Motor neuron (in vitro differentiated cells): ENCODE data around the gene ZNF467. TPM values are rescaled to one million over a fixed set of nuclear protein-coding genes. Genes with fewer than 3 reads are reported as not detected.

ENCODE experiments used
- ATAC-seq, 8 experiments: fragments of 200-7000 bp; cut with Tn5 transposase; replicated peaks in 6 of 8; 2 replicates each; pipeline ENCODE4 v1.8.0; 2021; ENCODE audit warnings: mild to moderate bottlenecking in 8 of 8, moderate library complexity in 8 of 8
- H3K27ac ChIP-seq, 2 donors: fragments of 250-450 bp; sonication (Bioruptor Pico); 2 replicates each; pipeline ENCODE4 v1.9.0; 2021; ENCODE audit warnings: antibody characterized with exemption in 2 of 2, mild to moderate bottlenecking in 2 of 2, moderate library complexity in 1 of 2
- H3K4me1 ChIP-seq, 2 donors: fragments of 250-450 bp; sonication (Bioruptor Pico); replicated peaks in 1 of 2; 2 replicates each; pipeline ENCODE4 v1.6.1; 2021; ENCODE audit warnings: antibody characterized with exemption in 2 of 2, mild to moderate bottlenecking in 2 of 2, moderate library complexity in 1 of 2
- H3K4me3 ChIP-seq, 5 donors: fragments of 250-450 bp; sonication (Bioruptor Pico); 2 replicates each; pipeline ENCODE4 v1.9.0; 2021; ENCODE audit warnings: antibody characterized with exemption in 5 of 5, mild to moderate bottlenecking in 5 of 5, moderate library complexity in 4 of 5
- WGBS, 10 experiments: fragments of 450-650 bp; shearing (Covaris generic); methylation state at CpG; one replicate each; pipeline ENCODE4 v1.0.0; 2022; 5-methylcytosine and 5-hydroxymethylcytosine counted together
- in situ Hi-C, 9 experiments: fragments of 400-800 bp; cut with MboI; loops; one replicate each; pipeline ENCODE4 v1.15.0; 2021; ENCODE audit warnings: low sequenced_read_pairs in 9 of 9, low pct_unique_long_range_greater_than_20kb in 2 of 9; ENCODE audit not compliant: unreplicated experiment in 9 of 9
- total RNA-seq, 8 experiments: library from RNA; unstranded; fragments of 300-600 nt; gene quantifications; 2 replicates each; pipeline versions ENCODE4 v1.2.3 to v1.2.4, GENCODE V29; 2022

The ZNF467 gene
- total RNA-seq, 8 experiments from 2014 or later, result 0.71 to 7.7 (median 5.1) TPM

GRCh38 chr7:149760538-149760937, 12.8 kb downstream of the ZNF467 start:
- no peak for ATAC-seq
- Histone ChIP-seq H3K4me3 (no peak overlapping the region), H3K27ac (no peak overlapping the region), H3K4me1 (peaks cover 0 to 9% of the 10 kb centered on the region in 2 donors)
- 3 to 96% (median 75%) methylated on average over 2 to 6 of the region's 6 CpGs; no CpG with 5 or more reads in 1 of the 10 experiments for WGBS, 10 experiments
- in situ Hi-C loops, result loop anchor here in 1 of 9 experiments (25.0 kb wide), 1 partner anchor 98 kb away; no protein-coding TSS in a partner anchor

GRCh38 chr7:149759093-149759860, 14.1 kb downstream of the ZNF467 start:
- Histone ChIP-seq H3K4me1 (no peaks in the 10 kb centered on the region), H3K27ac (no peak overlapping the region), H3K4me3 (no peak overlapping the region)
- in situ Hi-C loops, result loop anchor here in 1 of 9 experiments (25.0 kb wide), 1 partner anchor 97 kb away; no protein-coding TSS in a partner anchor
- 18 to 100% (median 58%) methylated on average over 1 to 9 of the region's 12 CpGs for WGBS, 10 experiments
- ATAC-seq, result peak in 3 of 8 experiments; percentile 72 to 75 (median 75)

GRCh38 chr7:149753375-149754233, 19.8 kb downstream of the ZNF467 start:
- WGBS, 10 experiments, result 0 to 72% (median 36%) methylated on average over 1 to 11 of the region's 20 CpGs; no CpG with 5 or more reads in 2 of the 10 experiments
- ATAC-seq, result peak; percentile 51 to 86 (median 68)

DNA sequence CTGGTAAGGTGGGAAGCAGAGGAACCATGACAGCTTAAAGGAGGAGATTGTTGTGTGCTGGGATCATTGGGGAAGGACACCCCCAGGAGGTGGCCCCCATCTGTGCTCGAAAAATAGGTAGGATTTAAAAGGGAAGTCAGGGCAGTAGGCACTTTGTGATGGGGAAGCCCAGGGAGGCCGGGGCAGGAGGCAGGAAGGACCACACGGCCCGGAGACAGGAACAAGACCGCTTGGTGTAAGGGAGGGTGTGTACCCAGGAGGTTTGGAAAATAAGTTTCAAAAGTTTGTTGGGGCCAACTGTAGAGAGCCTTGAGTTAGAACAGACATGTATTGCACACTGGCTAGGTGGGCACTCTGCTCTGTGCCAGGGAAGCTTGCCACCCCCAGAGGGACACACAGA, 20.7 kb downstream of the ZNF467 start:
- in situ Hi-C loops, result loop anchor here in 1 of 9 experiments (25.0 kb wide), 1 partner anchor 90 kb away; no protein-coding TSS in a partner anchor
- WGBS, 10 experiments, result 0 to 100% (median 67%) methylated on average over 1 to 4 of the region's 5 CpGs; no CpG with 5 or more reads in 2 of the 10 experiments
- ATAC-seq, result no peak
- H3K27ac ChIP-seq, result no peak overlapping the region
- peaks cover 7 to 15% of the 10 kb centered on the region in 2 donors for H3K4me1 ChIP-seq
- no peak overlapping the region for H3K4me3 ChIP-seq

More at GRCh38 chr7:149753375-149754233, 19.8 kb downstream of the ZNF467 start:
- H3K27ac ChIP-seq, result no peak overlapping the region
- H3K4me1 ChIP-seq, result peaks cover 7 to 15% of the 10 kb centered on the region in 2 donors
- no peak overlapping the region for H3K4me3 ChIP-seq
- in situ Hi-C loops, result loop anchor here in 1 of 9 experiments (25.0 kb wide), 1 partner anchor 91 kb away; no protein-coding TSS in a partner anchor

- in situ Hi-C loops, result loop anchor here in 1 of 9 experiments (25.0 kb wide), 1 partner anchor 89 kb away; no protein-coding TSS in a partner anchor
- Histone ChIP-seq H3K4me1 (peaks cover 7 to 15% of the 10 kb centered on the region in 2 donors), H3K27ac (peak overlapping the region in 1 of 2 donors; percentile 40), H3K4me3 (no peak overlapping the region)
- peak in 5 of 8 experiments; percentile 72 to 84 (median 75) for ATAC-seq
- WGBS, 10 experiments, result 49 to 57% (median 50%) methylated on average over 2 to 4 of the region's 8 CpGs; no CpG with 5 or more reads in 7 of the 10 experiments
Observed at GRCh38 chr7:149751043-149751775, 22.2 kb downstream of the ZNF467 start.

- in situ Hi-C loops, result loop anchor here in 1 of 9 experiments (25.0 kb wide), 1 partner anchor 88 kb away; no protein-coding TSS in a partner anchor
- ATAC-seq, result no peak
- 28 to 100% (median 89%) methylated on average over 3 to 9 of the region's 9 CpGs for WGBS, 10 experiments
- no peak overlapping the region for H3K27ac ChIP-seq
- H3K4me3 ChIP-seq, result no peak overlapping the region
- peaks cover 7 to 15% of the 10 kb centered on the region in 2 donors for H3K4me1 ChIP-seq
Observed at GRCh38 chr7:149750122-149750845, 23.1 kb downstream of the ZNF467 start.

GRCh38 chr7:149748076-149748874, 25.1 kb downstream of the ZNF467 start:
- H3K4me1 ChIP-seq, result peaks cover 4 to 9% of the 10 kb centered on the region in 2 donors
- in situ Hi-C loops, result no loop called here
- WGBS, 10 experiments, result 0 to 80% (median 56%) methylated on average over 1 to 9 of the region's 9 CpGs; no CpG with 5 or more reads in 1 of the 10 experiments
- no peak overlapping the region for H3K27ac ChIP-seq
- H3K4me3 ChIP-seq, result no peak overlapping the region
- ATAC-seq, result no peak

DNA sequence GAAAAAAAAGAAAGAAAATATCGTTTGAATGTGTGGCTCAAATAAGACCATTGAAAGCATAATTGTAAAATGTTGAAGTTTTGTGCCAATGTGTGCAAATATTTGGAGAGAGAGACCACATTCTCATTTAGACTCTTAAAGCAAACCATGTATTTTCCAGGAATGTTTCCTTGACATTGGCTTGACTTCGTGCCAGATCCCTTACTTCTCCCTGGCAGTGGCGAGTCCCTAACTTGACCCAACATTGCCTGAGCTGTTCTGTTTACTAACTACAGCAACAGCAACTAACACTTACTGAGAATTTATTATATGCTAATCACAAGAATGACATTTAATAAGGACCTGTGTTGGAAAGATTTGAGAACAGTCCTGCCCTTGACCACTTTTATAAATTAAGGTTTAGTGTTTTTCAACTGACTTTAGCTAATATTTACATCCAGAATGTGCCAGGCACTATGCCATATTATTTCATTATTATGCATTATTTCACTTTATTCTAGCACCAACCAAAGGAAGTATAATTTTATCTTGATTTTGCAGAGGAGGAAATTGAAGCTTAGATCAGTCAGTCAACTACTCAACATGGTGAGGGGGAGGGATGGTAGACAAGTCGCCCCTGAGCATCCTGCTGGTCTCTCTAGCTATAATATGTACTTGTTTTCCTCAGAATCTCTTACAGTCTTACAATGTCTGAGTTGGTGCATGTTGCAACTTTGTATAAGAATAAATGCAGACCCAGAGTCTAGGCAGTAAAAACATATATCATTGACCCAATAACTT, 29.7 kb downstream of the ZNF467 start:
- 0 to 89% (median 48%) methylated on average over 1 to 4 of the region's 4 CpGs for WGBS, 10 experiments
- no peak for ATAC-seq
- no peak overlapping the region for H3K27ac ChIP-seq
- in situ Hi-C loops, result no loop called here
- peaks cover 0 to 6% of the 10 kb centered on the region in 2 donors for H3K4me1 ChIP-seq
- H3K4me3 ChIP-seq, result no peak overlapping the region

DNA sequence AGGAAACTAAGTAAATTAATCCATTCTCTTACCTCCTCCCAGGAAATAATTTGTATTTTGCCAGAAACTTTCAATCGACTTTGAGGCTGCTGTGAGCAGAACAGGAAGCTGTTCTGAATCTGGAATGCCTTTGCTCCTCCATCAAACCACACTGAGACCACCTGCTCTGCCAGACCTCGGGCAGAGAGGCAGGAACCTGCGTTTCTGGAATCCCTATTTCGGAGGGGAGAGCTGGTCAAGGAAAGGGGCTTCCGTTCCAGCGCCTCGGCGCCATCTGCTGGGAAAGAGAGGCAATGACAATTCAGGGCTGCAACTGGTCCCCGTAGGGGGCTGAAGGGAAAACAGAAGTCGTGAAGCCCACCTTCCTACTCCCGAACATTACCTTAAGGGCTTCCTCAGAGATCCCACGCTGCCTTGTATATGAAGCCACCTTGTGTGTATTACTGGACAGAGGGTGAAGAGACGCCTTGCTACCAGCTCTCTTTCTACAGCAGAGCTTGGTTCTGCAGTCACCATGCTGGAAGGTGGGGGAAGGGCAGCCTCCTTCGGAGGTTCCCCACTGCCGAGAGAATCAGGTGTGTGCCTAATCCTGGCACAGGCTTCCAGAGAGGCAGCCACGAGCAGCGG, 31.2 kb downstream of the ZNF467 start:
- in situ Hi-C loops, result no loop called here
- H3K27ac ChIP-seq, result no peak overlapping the region
- peak; percentile 91 to 98 (median 94) for ATAC-seq
- H3K4me1 ChIP-seq, result peaks cover 0 to 6% of the 10 kb centered on the region in 2 donors
- peak overlapping the region; percentile 12 to 33 (median 21) for H3K4me3 ChIP-seq
- 0 to 4% (median 0%) methylated on average over 1 to 12 of the region's 17 CpGs; no CpG with 5 or more reads in 2 of the 10 experiments for WGBS, 10 experiments

DNA sequence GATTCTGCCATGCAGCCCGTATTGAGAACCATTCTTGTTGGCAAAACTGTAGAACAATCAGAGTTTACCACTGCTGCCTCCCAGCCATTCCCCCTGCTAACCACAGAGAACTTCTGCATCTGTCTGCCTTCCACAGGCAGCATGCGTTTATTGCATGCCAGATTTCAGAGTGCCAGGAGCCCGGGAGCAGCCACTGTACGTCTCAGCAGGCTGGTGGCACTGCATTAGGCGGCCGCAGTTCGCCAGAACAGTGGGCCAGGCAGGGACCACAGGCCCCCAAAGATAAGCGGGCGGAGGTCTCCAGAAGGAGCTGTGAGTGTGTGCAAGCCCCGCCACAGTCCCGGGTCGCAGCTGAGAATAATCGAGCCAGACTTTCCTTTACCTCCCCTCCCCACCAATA, 31.8 kb downstream of the ZNF467 start:
- Histone ChIP-seq H3K4me1 (peaks cover 0 to 6% of the 10 kb centered on the region in 2 donors), H3K27ac (no peak overlapping the region), H3K4me3 (peak overlapping the region in 1 of 5 donors; percentile 30)
- in situ Hi-C loops, result no loop called here
- 0 to 80% (median 36%) methylated on average over 1 to 11 of the region's 13 CpGs; no CpG with 5 or more reads in 2 of the 10 experiments for WGBS, 10 experiments
- peak; percentile 35 to 74 (median 52) for ATAC-seq
